Measurements from ENCODE around the gene CPSF7. TPM values are rescaled to one million over a fixed set of nuclear protein-coding genes. Genes with fewer than 3 reads are reported as not detected.
"Not testable (repeated sequence)": the region's sequence is repeated elsewhere in the genome, so short reads cannot be mapped to it uniquely, and the experiment has no call there.

CPSF7 gene
- total RNA-seq, 1 experiment from 2014 or later: 87.0 TPM

DNA sequence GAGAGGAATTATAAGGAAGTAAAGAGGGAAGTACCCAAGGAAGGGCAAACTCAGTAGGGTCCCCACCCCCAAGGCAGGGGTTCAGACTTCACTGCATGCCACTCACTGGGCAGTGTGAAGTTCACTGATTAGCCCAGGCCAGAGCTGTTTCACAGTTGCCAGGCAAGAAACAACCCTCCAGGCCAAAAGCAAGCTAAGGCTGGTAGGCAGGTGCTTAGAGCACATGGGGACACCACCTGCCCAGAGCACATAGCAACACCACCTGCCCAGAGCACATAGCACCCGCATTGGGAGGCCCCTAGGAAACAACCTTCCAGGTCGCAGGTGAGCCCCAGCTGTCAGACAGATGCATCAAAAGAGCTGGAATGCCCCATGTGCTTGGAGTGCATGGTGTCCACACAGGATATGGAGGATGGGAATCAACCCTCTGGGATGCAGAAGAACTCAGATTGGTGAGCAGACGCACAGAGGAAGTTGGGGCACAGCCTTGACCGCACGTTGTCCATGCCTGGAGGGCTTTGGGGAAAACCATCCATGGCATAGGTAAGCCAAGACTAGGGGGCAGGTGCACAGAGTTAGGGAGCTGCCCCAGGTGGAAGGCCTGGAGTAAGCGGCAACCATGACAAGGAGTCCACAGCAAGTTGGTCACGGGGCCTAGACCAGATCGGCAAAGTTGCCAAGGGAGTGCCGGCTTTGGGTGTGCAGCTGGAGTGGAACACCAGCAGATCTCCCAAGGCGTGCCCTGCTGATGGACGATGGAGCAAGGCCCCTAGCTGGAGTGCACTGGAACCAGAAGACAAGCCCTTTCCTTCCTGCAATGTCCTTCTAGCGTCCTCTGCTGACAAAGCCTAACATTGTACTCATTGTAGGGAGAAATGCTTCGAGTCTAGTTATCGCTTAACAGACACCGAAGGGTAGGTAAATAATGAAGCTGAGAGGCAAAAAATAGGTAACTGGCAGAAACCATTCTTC is 45.2 kb downstream of the CPSF7 start:
- TF ChIP-seq CTCF (conservative IDR thresholded peaks at IDR 0.05) (no peak), EZH2 (IDR thresholded peaks at IDR 0.05; ENCODE audit: low read depth) (no peak)
- POLR2A ChIA-PET (ENCODE audit: unreplicated experiment): interaction anchor here (0.7 to 1.3 kb wide), 2 partner anchors 22 to 24 kb away, joined by 5 to 12 read pairs; partner anchors contain the start of genes CYB561A3 and TMEM138
- DNase-seq: no peak
- Histone ChIP-seq H3F3A (ENCODE audit: insufficient read depth, low read depth) (peaks cover 13% of the 10 kb centered on the region), H3K4me2 (no peak overlapping the region), H3K27ac (no peak overlapping the region), H3K36me3 (ENCODE audit: low read depth) (no peaks in the 10 kb centered on the region), H4K20me1 (ENCODE audit: insufficient read depth) (no peaks in the 10 kb centered on the region), H3K79me2 (ENCODE audit: low read depth) (no peaks in the 10 kb centered on the region), H3K27me3 (ENCODE audit: insufficient read depth, low read depth) (no peaks in the 10 kb centered on the region), H2AFZ (no peak overlapping the region), H3K9me2 (ENCODE audit: insufficient read depth) (no peaks in the 10 kb centered on the region), H3K4me1 (replicated peaks; ENCODE audit: insufficient read depth) (peaks cover 4% of the 10 kb centered on the region), H3K9me3 (ENCODE audit: insufficient read depth, low read depth) (0 out of 2 replicates have a peak, but pooled peaks cover 1% of the 10 kb centered on the region), H3K4me3 (no peak overlapping the region)
- intact Hi-C loops (cut with micrococcal nuclease; ENCODE audit: unreplicated experiment): loop anchor here (1.0 to 5.0 kb wide), 6 partner anchors 22 to 607 kb away; partner anchors contain the start of gene TMEM138
- CTCF ChIA-PET: interaction anchor here (0.6 to 2.8 kb wide), 7 partner anchors 43 to 1682 kb away, joined by 3 to 45 read pairs (median 5); no protein-coding TSS in a partner anchor
- no TSS peak for BruUV-seq (replicated peaks)

GRCh38 chr11:61383859-61384258 is 45.9 kb downstream of the CPSF7 start:
- DNase-seq; POLR2A ChIA-PET (ENCODE audit: unreplicated experiment); H3K79me2 ChIP-seq (ENCODE audit: low read depth); H3K4me2 ChIP-seq; H4K20me1 ChIP-seq (ENCODE audit: insufficient read depth); H3K27ac ChIP-seq; H3K9me2 ChIP-seq (ENCODE audit: insufficient read depth); H3K27me3 ChIP-seq (ENCODE audit: insufficient read depth, low read depth); H3K4me3 ChIP-seq; H3K9me3 ChIP-seq (ENCODE audit: insufficient read depth, low read depth); BruUV-seq (replicated peaks); H2AFZ ChIP-seq; H3K36me3 ChIP-seq (ENCODE audit: low read depth): not testable (repeated sequence)
- Histone ChIP-seq H3F3A (ENCODE audit: insufficient read depth, low read depth) (peaks cover 20% of the 10 kb centered on the region), H3K4me1 (replicated peaks; ENCODE audit: insufficient read depth) (peaks cover 11% of the 10 kb centered on the region)
- intact Hi-C loops (cut with micrococcal nuclease; ENCODE audit: unreplicated experiment): loop anchor here (2.0 kb wide), 2 partner anchors 21 to 197 kb away; partner anchors contain the start of gene TMEM138
- CTCF ChIA-PET: interaction anchor here (0.6 to 2.8 kb wide), 4 partner anchors 42 to 605 kb away, joined by 5 to 45 read pairs (median 6); no protein-coding TSS in a partner anchor

DNA sequence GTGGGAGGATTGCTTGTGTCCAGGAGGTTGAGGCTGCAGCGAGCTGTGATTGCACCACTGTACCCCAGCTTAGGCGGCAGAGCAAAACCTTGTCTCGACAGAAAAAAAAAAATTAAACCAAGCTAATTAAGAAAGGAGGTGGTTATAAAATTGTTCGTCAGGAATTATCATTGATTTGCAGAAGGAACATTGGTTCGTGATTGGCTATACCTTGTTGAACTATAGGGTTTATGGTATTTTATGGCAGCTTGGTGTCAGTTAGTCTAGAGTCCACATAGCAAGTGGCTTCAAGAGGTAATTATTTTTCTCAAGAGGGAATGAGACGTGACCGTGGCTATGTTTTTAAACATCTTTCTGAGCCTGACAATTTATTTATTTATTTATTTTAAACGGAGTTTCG is 48.9 kb downstream of the CPSF7 start:
- H3K27me3 ChIP-seq (ENCODE audit: insufficient read depth, low read depth): no peaks in the 10 kb centered on the region
- no peaks in the 10 kb centered on the region for H3K36me3 ChIP-seq (ENCODE audit: low read depth)
- ChIA-PET CTCF (no interaction called here), POLR2A (ENCODE audit: unreplicated experiment) (no interaction called here)
- no peak overlapping the region for H2AFZ ChIP-seq
- H4K20me1 ChIP-seq (ENCODE audit: insufficient read depth): no peaks in the 10 kb centered on the region
- no peaks in the 10 kb centered on the region for H3K9me2 ChIP-seq (ENCODE audit: insufficient read depth)
- no peak overlapping the region for H3K4me2 ChIP-seq
- H3K4me3 ChIP-seq: no peak overlapping the region
- peaks cover 36% of the 10 kb centered on the region for H3F3A ChIP-seq (ENCODE audit: insufficient read depth, low read depth)
- intact Hi-C loops (cut with micrococcal nuclease; ENCODE audit: unreplicated experiment): no loop called here
- no peaks in the 10 kb centered on the region for H3K79me2 ChIP-seq (ENCODE audit: low read depth)
- BruUV-seq (replicated peaks): no TSS peak
- TF ChIP-seq CTCF (conservative IDR thresholded peaks at IDR 0.05) (no peak), EZH2 (IDR thresholded peaks at IDR 0.05; ENCODE audit: low read depth) (no peak)
- no peak overlapping the region for H3K27ac ChIP-seq
- DNase-seq: no peak
- no peaks in the 10 kb centered on the region for H3K9me3 ChIP-seq (ENCODE audit: insufficient read depth, low read depth)
- H3K4me1 ChIP-seq (replicated peaks; ENCODE audit: insufficient read depth): peaks cover 24% of the 10 kb centered on the region
